ENCODE results near the gene CYBB. TPM values are rescaled to one million over a fixed set of nuclear protein-coding genes. Genes with fewer than 3 reads are reported as not detected.

Gene CYBB
- total RNA-seq, result 10 to 100 TPM; 13.1 to 25.5 (median 23.5) TPM

GRCh38 chrX:37779857-37780256 is at the start of gene CYBB:
Gene CYBB (plus strand): TSS chrX:37780059. CDS start chrX:37780078, 19 bp downstream.
- intact Hi-C loops (cut with DNase I; ENCODE audit: low total_unique reads), result no loop called here
- H3K9me3 ChIP-seq, result no peaks in the 10 kb centered on the region
- peak within 1 kb of the TSS in 1 of 3 donors; percentile 3 for H3K4me3 ChIP-seq

GRCh38 chrX:37745354-37745753 is 34.5 kb upstream of the CYBB start:
- TF ChIP-seq, protein P1, sequence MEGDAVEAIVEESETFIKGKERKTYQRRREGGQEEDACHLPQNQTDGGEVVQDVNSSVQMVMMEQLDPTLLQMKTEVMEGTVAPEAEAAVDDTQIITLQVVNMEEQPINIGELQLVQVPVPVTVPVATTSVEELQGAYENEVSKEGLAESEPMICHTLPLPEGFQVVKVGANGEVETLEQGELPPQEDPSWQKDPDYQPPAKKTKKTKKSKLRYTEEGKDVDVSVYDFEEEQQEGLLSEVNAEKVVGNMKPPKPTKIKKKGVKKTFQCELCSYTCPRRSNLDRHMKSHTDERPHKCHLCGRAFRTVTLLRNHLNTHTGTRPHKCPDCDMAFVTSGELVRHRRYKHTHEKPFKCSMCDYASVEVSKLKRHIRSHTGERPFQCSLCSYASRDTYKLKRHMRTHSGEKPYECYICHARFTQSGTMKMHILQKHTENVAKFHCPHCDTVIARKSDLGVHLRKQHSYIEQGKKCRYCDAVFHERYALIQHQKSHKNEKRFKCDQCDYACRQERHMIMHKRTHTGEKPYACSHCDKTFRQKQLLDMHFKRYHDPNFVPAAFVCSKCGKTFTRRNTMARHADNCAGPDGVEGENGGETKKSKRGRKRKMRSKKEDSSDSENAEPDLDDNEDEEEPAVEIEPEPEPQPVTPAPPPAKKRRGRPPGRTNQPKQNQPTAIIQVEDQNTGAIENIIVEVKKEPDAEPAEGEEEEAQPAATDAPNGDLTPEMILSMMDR (IDR thresholded peaks at IDR 0.05), result peak; percentile 46 to 78 (median 62)
- TF ChIP-seq POLR2AphosphoS5 (IDR thresholded peaks at IDR 0.05) (no peak), POLR2A (IDR thresholded peaks at IDR 0.05) (no peak)
- intact Hi-C loops (cut with DNase I; ENCODE audit: low total_unique reads), result no loop called here
- Histone ChIP-seq H3K36me3 (no peaks in the 10 kb centered on the region), H3K4me1 (no peaks in the 10 kb centered on the region), H3K27ac (no peak overlapping the region), H3K9me3 (no peaks in the 10 kb centered on the region), H3K27me3 (peaks cover 0 to 12% of the 10 kb centered on the region in 2 donors), H3K4me3 (no peak overlapping the region)
- DNase-seq (ENCODE audit: low spot score in 2 of 2), result peak; percentile 47 to 60

More at GRCh38 chrX:37779857-37780256, at the start of gene CYBB:
- peaks cover 0 to 27% of the 10 kb centered on the region in 2 donors for H3K27me3 ChIP-seq
- H3K36me3 ChIP-seq, result no peaks in the 10 kb centered on the region
- TF ChIP-seq, protein P1 (IDR thresholded peaks at IDR 0.05), result no peak
- TF ChIP-seq POLR2AphosphoS5 (IDR thresholded peaks at IDR 0.05), result no peak
- no peak for TF ChIP-seq POLR2A (IDR thresholded peaks at IDR 0.05)
- no peak within 1 kb of the TSS for H3K27ac ChIP-seq
- DNase-seq (ENCODE audit: low spot score in 2 of 2), result no peak
- no peaks in the 10 kb centered on the region for H3K4me1 ChIP-seq

GRCh38 chrX:37745835-37746217 is 34.0 kb upstream of the CYBB start:
- no peak overlapping the region for H3K4me3 ChIP-seq
- no peak overlapping the region for H3K27ac ChIP-seq
- no peak for DNase-seq (ENCODE audit: low spot score in 2 of 2)
- intact Hi-C loops (cut with DNase I; ENCODE audit: low total_unique reads), result no loop called here
- H3K36me3 ChIP-seq, result no peaks in the 10 kb centered on the region
- H3K27me3 ChIP-seq, result peaks cover 0 to 12% of the 10 kb centered on the region in 2 donors
- TF ChIP-seq POLR2AphosphoS5 (IDR thresholded peaks at IDR 0.05), result no peak
- no peak for TF ChIP-seq POLR2A (IDR thresholded peaks at IDR 0.05)
- TF ChIP-seq, protein P1 (IDR thresholded peaks at IDR 0.05), result no peak
- no peaks in the 10 kb centered on the region for H3K9me3 ChIP-seq
- no peaks in the 10 kb centered on the region for H3K4me1 ChIP-seq

- Histone ChIP-seq H3K9me3 (no peaks in the 10 kb centered on the region), H3K27me3 (peaks cover 0 to 12% of the 10 kb centered on the region in 2 donors), H3K36me3 (no peaks in the 10 kb centered on the region), H3K4me3 (no peak overlapping the region), H3K4me1 (no peaks in the 10 kb centered on the region), H3K27ac (no peak overlapping the region)
- intact Hi-C loops (cut with DNase I; ENCODE audit: low total_unique reads), result no loop called here
- no peak for TF ChIP-seq POLR2A (IDR thresholded peaks at IDR 0.05)
- no peak for TF ChIP-seq POLR2AphosphoS5 (IDR thresholded peaks at IDR 0.05)
- TF ChIP-seq, protein P1 (IDR thresholded peaks at IDR 0.05), result no peak
- DNase-seq (ENCODE audit: low spot score in 2 of 2), result no peak
Observed at GRCh38 chrX:37746218-37746941, 33.5 kb upstream of the CYBB start.

- Histone ChIP-seq H3K4me1 (no peaks in the 10 kb centered on the region), H3K4me3 (no peak overlapping the region), H3K27me3 (peaks cover 0 to 12% of the 10 kb centered on the region in 2 donors), H3K9me3 (no peaks in the 10 kb centered on the region), H3K36me3 (no peaks in the 10 kb centered on the region), H3K27ac (no peak overlapping the region)
- no peak for DNase-seq (ENCODE audit: low spot score in 2 of 2)
- intact Hi-C loops (cut with DNase I; ENCODE audit: low total_unique reads), result no loop called here
- no peak for TF ChIP-seq POLR2A (IDR thresholded peaks at IDR 0.05)
- TF ChIP-seq POLR2AphosphoS5 (IDR thresholded peaks at IDR 0.05), result no peak
- TF ChIP-seq, protein P1 (IDR thresholded peaks at IDR 0.05), result no peak
Observed at GRCh38 chrX:37746951-37747350, 32.9 kb upstream of the CYBB start.
